ENCODE data around the gene TRIM25. TPM values are rescaled to one million over a fixed set of nuclear protein-coding genes. Genes with fewer than 3 reads are reported as not detected.

The TRIM25 gene
- total RNA-seq, 1 experiment from 2014 or later: 32.5 TPM

GRCh38 chr17:56898874-56899273 lies 15.0 kb downstream of the TRIM25 start:
- Mint-ChIP-seq H3K9me3 (no peaks in the 10 kb centered on the region), H3K4me3 (no peak overlapping the region), H3K27ac (no peak overlapping the region; a peak in 1 of 7 replicates), H3K27me3 (ENCODE audit: low read depth) (no peaks in the 10 kb centered on the region), H3K4me1 (peaks cover 17 to 29% of the 10 kb centered on the region in 2 experiments), H3K36me3 (ENCODE audit: insufficient read depth in 1 of 3, low read depth in 3 of 3) (peaks cover 29 to 76% (median 33%) of the 10 kb centered on the region in 3 experiments; a peak in 6 of 7 replicates)
- H3K23me2 ChIP-seq (ENCODE audit: insufficient read length, low read depth, low read length, poor library complexity, severe bottlenecking): no peaks in the 10 kb centered on the region
- H2BK12ac ChIP-seq (ENCODE audit: insufficient read length, low read depth, low read length): no peak overlapping the region
- no peak overlapping the region for H2BK20ac ChIP-seq (ENCODE audit: low read depth, low read length, poor library complexity, severe bottlenecking)
- H3K14ac ChIP-seq (ENCODE audit: insufficient read depth, low read length): no peak overlapping the region
- H4K20me1 ChIP-seq (ENCODE audit: control insufficient read depth, insufficient read depth, insufficient read length): no peaks in the 10 kb centered on the region
- no peak overlapping the region for H2BK15ac ChIP-seq (ENCODE audit: low read depth, low read length)
- H3K9me3 ChIP-seq (ENCODE audit: control insufficient read depth, low read depth, low read length): no peaks in the 10 kb centered on the region
- H3K56ac ChIP-seq (ENCODE audit: insufficient read length, low read depth, low read length): no peak overlapping the region
- no peak for TF ChIP-seq CTCF (conservative IDR thresholded peaks at IDR 0.05)
- H3K18ac ChIP-seq (ENCODE audit: insufficient read length, low read depth, low read length): no peak overlapping the region
- no peak overlapping the region for H3K23ac ChIP-seq (ENCODE audit: insufficient read length, low read depth, low read length)
- H4K91ac ChIP-seq (ENCODE audit: insufficient read length, low read depth, low read length): no peak overlapping the region
- no CpG with 5 or more reads among the region's 9 CpGs for WGBS (ENCODE audit: extremely low coverage, insufficient read length, low lambda C conversion rate)
- H2AK5ac ChIP-seq (ENCODE audit: insufficient read length, low read length): no peak overlapping the region
- H2BK5ac ChIP-seq (ENCODE audit: insufficient read length, low read length): no peak overlapping the region
- H3K79me2 ChIP-seq (ENCODE audit: insufficient read depth, low read length): no peaks in the 10 kb centered on the region
- H3K4ac ChIP-seq (ENCODE audit: low read depth, low read length): no peak overlapping the region
- H3K79me1 ChIP-seq (ENCODE audit: insufficient read depth, low read depth, low read length, poor library complexity, severe bottlenecking): no peaks in the 10 kb centered on the region
- no peaks in the 10 kb centered on the region for H3K4me1 ChIP-seq (ENCODE audit: insufficient read depth, low read length)
- H3K27me3 ChIP-seq (ENCODE audit: insufficient read depth, low read length): no peaks in the 10 kb centered on the region; the same call in 1 of the 2 replicates
- no peak overlapping the region for H2BK120ac ChIP-seq (ENCODE audit: low read depth, low read length, poor library complexity, severe bottlenecking)
- no peak overlapping the region for H3T11ph ChIP-seq (ENCODE audit: low read length)
- no peak overlapping the region for H4K5ac ChIP-seq (ENCODE audit: insufficient read length, low read depth, low read length)
- DNase-seq: no peak
- no peak overlapping the region for H3K27ac ChIP-seq (ENCODE audit: insufficient read length, low read depth, low read length)
- no peak overlapping the region for H2AFZ ChIP-seq (ENCODE audit: low read length)
- H3K9ac ChIP-seq (ENCODE audit: extremely low read depth, insufficient read length, low read length): no peak overlapping the region
- no peak overlapping the region for H3K4me2 ChIP-seq (ENCODE audit: insufficient read depth, insufficient read length, low read length)
- H4K8ac ChIP-seq (replicated peaks; ENCODE audit: insufficient read length, low read depth, low read length): no peak overlapping the region

All from H9 (cell line).